SU-DHL-6 (cell line): ENCODE data around the gene LEKR1.
"Not testable (repeated sequence)": the region's sequence is repeated elsewhere in the genome, so short reads cannot be mapped to it uniquely, and the experiment has no call there.

ENCODE experiments used
- H2AFZ ChIP-seq: fragments of 200-600 bp; sonication (generic); 2 replicates; pipeline ENCODE4 v1.6.1; 2014; ENCODE audit warnings: low read depth, mild to moderate bottlenecking, moderate library complexity, mixed read lengths, antibody characterized with exemption, low read length; ENCODE audit not compliant: severe bottlenecking
- H3F3A ChIP-seq: fragments of 200-600 bp; shearing (Covaris generic); 2 replicates; pipeline ENCODE4 v1.6.0; 2016; ENCODE audit warnings: antibody characterized with exemption, mild to moderate bottlenecking; ENCODE audit not compliant: insufficient read depth
- H3K27ac ChIP-seq: fragments of 200-600 bp; sonication (generic); 2 replicates; pipeline ENCODE4 v1.5.1; 2016; ENCODE audit warnings: low read depth, mild to moderate bottlenecking, low read length, moderate library complexity, mixed read lengths
- H3K27me3 ChIP-seq: fragments of 200-600 bp; sonication (generic), shearing (Covaris generic); 2 replicates; pipeline ENCODE4 v1.6.0; 2014; ENCODE audit warnings: mild to moderate bottlenecking, low read length
- H3K36me3 ChIP-seq: fragments of 200-600 bp; sonication (generic); 2 replicates; pipeline ENCODE4 v1.6.1; 2014; ENCODE audit warnings: mild to moderate bottlenecking, low read length, mixed read lengths
- H3K4me2 ChIP-seq: fragments of 300-600, 200-600 bp; shearing (Covaris generic), sonication (generic); 2 replicates; pipeline ENCODE4 v1.6.0; 2014; ENCODE audit warnings: low read length, low read depth, mild to moderate bottlenecking; ENCODE audit not compliant: poor library complexity, severe bottlenecking
- H3K4me3 ChIP-seq: fragments of 200-600 bp; sonication (generic); 2 replicates; pipeline ENCODE4 v1.5.1; 2014; ENCODE audit warnings: antibody characterized with exemption, low read length, mild to moderate bottlenecking, mixed read lengths; ENCODE audit not compliant: insufficient read depth, poor library complexity, severe bottlenecking
- H3K79me2 ChIP-seq: fragments of 200-600 bp; sonication (generic); 2 replicates; pipeline ENCODE4 v1.6.1; 2014; ENCODE audit warnings: mild to moderate bottlenecking, low read length, moderate library complexity; ENCODE audit not compliant: insufficient read depth
- H3K9ac ChIP-seq: fragments of 200-600 bp; sonication (generic); 2 replicates; pipeline ENCODE4 v1.7.0; 2014; ENCODE audit warnings: mild to moderate bottlenecking, low read length
- H3K9me2 ChIP-seq: fragments of 200-600 bp; sonication (generic); replicated peaks from 2 replicates; pipeline ENCODE4 v1.6.1; 2014; ENCODE audit warnings: low read length; ENCODE audit not compliant: insufficient read depth
- H3K9me3 ChIP-seq: fragments of 200-600 bp; sonication (generic); 2 replicates; pipeline ENCODE4 v1.6.1; 2014; ENCODE audit warnings: low read length, mixed read lengths; ENCODE audit not compliant: insufficient read depth
- H4K20me1 ChIP-seq: fragments of 200-600 bp; sonication (generic); 2 replicates; pipeline ENCODE4 v1.6.1; 2014; ENCODE audit warnings: low read depth, mild to moderate bottlenecking, antibody characterized with exemption, low read length, moderate library complexity, mixed read lengths
- EZH2phosphoT487 ChIP-seq: fragments of 200-600 bp; sonication (generic), shearing (Covaris generic); conservative IDR thresholded peaks from 2 replicates; pipeline ENCODE4 v1.6.1; 2018; ENCODE audit warnings: mild to moderate bottlenecking, antibody characterized with exemption, low read length, moderate library complexity, mixed read lengths
- TF ChIP-seq, protein P1 (sequence below): fragments of 200-600 bp; sonication (generic); IDR thresholded peaks from one replicate; pipeline ENCODE4 v1.5.1; 2017; ENCODE audit warnings: antibody characterized with exemption, mild to moderate bottlenecking, low read length, moderate library complexity; ENCODE audit not compliant: insufficient read depth, poor library complexity, severe bottlenecking

The LEKR1 gene

DNA sequence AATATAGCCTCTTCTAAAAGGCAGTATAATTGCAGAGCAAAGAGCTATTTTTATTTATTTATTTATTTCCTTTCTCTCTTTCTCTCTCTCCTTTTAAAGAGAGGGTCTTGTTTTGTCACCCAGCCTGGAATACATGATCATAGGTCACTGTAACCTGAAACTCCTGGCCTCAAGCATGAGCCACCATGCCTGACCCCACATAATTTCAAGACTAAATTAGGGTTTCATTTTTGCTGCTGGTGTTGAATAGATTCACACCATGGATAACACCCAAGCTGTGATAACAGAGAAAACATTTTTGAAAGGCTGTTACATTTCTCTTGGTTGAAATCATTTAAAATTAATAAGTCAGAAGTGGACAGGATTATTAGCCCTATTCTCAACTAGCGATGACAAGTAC is 131.6 kb downstream of the LEKR1 start:
- Histone ChIP-seq H3K9ac (no peak overlapping the region), H3K9me3 (no peaks in the 10 kb centered on the region), H3K27me3 (no peaks in the 10 kb centered on the region), H4K20me1 (no peaks in the 10 kb centered on the region), H3K4me3 (no peak overlapping the region), H3K36me3 (no peaks in the 10 kb centered on the region), H3K27ac (no peak overlapping the region), H3K9me2 (no peaks in the 10 kb centered on the region), H2AFZ (peak overlapping the region; percentile 25), H3K79me2 (no peaks in the 10 kb centered on the region), H3F3A (no peaks in the 10 kb centered on the region), H3K4me2 (no peak overlapping the region)
- TF ChIP-seq, protein P1, sequence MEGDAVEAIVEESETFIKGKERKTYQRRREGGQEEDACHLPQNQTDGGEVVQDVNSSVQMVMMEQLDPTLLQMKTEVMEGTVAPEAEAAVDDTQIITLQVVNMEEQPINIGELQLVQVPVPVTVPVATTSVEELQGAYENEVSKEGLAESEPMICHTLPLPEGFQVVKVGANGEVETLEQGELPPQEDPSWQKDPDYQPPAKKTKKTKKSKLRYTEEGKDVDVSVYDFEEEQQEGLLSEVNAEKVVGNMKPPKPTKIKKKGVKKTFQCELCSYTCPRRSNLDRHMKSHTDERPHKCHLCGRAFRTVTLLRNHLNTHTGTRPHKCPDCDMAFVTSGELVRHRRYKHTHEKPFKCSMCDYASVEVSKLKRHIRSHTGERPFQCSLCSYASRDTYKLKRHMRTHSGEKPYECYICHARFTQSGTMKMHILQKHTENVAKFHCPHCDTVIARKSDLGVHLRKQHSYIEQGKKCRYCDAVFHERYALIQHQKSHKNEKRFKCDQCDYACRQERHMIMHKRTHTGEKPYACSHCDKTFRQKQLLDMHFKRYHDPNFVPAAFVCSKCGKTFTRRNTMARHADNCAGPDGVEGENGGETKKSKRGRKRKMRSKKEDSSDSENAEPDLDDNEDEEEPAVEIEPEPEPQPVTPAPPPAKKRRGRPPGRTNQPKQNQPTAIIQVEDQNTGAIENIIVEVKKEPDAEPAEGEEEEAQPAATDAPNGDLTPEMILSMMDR: no peak
- TF ChIP-seq EZH2phosphoT487: no peak

DNA sequence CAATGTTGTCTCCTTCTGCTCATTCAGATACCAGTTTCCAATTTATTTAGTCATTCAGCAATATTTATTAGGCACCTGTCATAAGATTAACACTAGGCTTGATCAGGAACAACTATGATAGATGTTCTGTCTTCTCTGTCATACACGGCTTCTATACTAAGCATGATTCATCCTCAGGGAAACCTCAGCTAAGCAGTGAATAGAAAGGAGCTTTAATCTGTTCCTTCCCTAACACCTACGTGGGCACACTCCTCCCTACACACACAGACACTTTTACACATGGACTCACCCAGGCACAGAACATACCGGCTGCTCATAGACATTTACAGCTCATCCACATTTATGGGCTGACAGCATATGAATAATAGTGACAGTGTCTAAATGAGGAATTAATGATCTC is 136.9 kb downstream of the LEKR1 start:
- H3K9ac ChIP-seq: no peak overlapping the region
- no peak overlapping the region for H3K27ac ChIP-seq
- no peak overlapping the region for H3K4me2 ChIP-seq
- H3K36me3 ChIP-seq: no peaks in the 10 kb centered on the region
- H3K9me2 ChIP-seq: no peaks in the 10 kb centered on the region
- no peak overlapping the region for H2AFZ ChIP-seq
- H3K4me3 ChIP-seq: no peak overlapping the region
- H4K20me1 ChIP-seq: no peaks in the 10 kb centered on the region
- no peaks in the 10 kb centered on the region for H3F3A ChIP-seq
- no peaks in the 10 kb centered on the region for H3K27me3 ChIP-seq
- H3K79me2 ChIP-seq: no peaks in the 10 kb centered on the region
- H3K9me3 ChIP-seq: no peaks in the 10 kb centered on the region
- TF ChIP-seq EZH2phosphoT487: no peak
- TF ChIP-seq, protein P1: no peak

DNA sequence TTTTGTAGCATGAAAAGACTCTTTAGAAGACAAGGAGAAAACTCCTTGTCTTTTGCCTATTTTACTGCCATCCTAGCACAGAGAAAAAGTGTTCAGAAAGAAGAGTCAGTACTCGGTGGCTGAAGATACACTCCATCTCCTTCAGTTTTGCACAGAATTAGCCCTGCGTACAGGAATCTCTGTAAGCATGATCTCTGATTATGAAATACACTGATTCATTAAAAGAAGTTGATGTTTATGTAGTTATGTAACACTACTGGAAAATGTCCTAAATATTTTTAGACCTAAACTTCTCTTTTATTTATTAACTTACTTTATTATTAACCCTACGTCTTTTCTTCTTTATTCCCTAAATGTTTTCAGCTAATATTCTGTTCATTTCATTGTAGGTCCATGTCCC is 138.4 kb downstream of the LEKR1 start:
- no peaks in the 10 kb centered on the region for H3K9me2 ChIP-seq
- H4K20me1 ChIP-seq: no peaks in the 10 kb centered on the region
- H3K9ac ChIP-seq: no peak overlapping the region
- H3K36me3 ChIP-seq: no peaks in the 10 kb centered on the region
- no peak overlapping the region for H2AFZ ChIP-seq
- H3K27ac ChIP-seq: no peak overlapping the region
- H3K4me3 ChIP-seq: no peak overlapping the region
- no peaks in the 10 kb centered on the region for H3F3A ChIP-seq
- H3K79me2 ChIP-seq: no peaks in the 10 kb centered on the region
- no peaks in the 10 kb centered on the region for H3K27me3 ChIP-seq
- no peak overlapping the region for H3K4me2 ChIP-seq
- no peak for TF ChIP-seq EZH2phosphoT487
- no peaks in the 10 kb centered on the region for H3K9me3 ChIP-seq

DNA sequence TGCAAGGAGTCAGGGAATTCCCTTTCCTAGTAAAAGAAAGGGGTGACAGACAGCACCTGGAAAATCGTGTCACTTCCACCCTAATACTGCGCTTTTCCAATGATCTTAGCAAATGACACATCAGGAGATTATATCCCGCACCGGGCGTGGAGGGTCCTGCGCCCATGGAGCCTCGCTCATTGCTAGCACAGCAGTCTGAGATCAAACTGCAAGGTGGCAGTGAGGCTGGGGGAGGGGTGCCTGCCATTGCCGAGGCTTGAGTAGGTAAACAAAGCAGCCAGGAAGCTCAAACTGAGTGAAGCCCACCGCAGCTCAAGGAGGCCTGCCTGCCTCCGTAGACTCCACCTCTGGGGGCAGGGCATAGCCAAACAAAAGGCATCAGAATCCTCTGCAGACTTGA is 140.2 kb downstream of the LEKR1 start:
- not testable (repeated sequence) for H3K79me2 ChIP-seq, H3K9me3 ChIP-seq, H4K20me1 ChIP-seq, H3K36me3 ChIP-seq, H3K9me2 ChIP-seq, H2AFZ ChIP-seq, H3F3A ChIP-seq, H3K9ac ChIP-seq, H3K4me2 ChIP-seq, H3K4me3 ChIP-seq, H3K27me3 ChIP-seq, H3K27ac ChIP-seq
